CD4-positive, alpha-beta T cell treated with Interleukin-6 for 4 hours (primary cell): Measurements from ENCODE around the gene KBTBD3.

ENCODE experiments used
- DNase-seq: peaks from one replicate; pipeline ENCODE4 v3.0.0-alpha.2; 2020; ENCODE audit warnings: mixed read lengths

Gene KBTBD3, protein sequence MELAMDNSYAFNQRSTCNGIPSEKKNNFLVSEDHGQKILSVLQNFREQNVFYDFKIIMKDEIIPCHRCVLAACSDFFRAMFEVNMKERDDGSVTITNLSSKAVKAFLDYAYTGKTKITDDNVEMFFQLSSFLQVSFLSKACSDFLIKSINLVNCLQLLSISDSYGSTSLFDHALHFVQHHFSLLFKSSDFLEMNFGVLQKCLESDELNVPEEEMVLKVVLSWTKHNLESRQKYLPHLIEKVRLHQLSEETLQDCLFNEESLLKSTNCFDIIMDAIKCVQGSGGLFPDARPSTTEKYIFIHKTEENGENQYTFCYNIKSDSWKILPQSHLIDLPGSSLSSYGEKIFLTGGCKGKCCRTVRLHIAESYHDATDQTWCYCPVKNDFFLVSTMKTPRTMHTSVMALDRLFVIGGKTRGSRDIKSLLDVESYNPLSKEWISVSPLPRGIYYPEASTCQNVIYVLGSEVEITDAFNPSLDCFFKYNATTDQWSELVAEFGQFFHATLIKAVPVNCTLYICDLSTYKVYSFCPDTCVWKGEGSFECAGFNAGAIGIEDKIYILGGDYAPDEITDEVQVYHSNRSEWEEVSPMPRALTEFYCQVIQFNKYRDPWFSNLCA

GRCh38 chr11:106076919-106077608 lies at the start of gene KBTBD3:
Gene KBTBD3, minus strand, starts transcription at chr11:106077347. Its CDS starts 18,250 bp downstream, at chr11:106059097.
- DNase-seq = peak; percentile 99

DNA sequence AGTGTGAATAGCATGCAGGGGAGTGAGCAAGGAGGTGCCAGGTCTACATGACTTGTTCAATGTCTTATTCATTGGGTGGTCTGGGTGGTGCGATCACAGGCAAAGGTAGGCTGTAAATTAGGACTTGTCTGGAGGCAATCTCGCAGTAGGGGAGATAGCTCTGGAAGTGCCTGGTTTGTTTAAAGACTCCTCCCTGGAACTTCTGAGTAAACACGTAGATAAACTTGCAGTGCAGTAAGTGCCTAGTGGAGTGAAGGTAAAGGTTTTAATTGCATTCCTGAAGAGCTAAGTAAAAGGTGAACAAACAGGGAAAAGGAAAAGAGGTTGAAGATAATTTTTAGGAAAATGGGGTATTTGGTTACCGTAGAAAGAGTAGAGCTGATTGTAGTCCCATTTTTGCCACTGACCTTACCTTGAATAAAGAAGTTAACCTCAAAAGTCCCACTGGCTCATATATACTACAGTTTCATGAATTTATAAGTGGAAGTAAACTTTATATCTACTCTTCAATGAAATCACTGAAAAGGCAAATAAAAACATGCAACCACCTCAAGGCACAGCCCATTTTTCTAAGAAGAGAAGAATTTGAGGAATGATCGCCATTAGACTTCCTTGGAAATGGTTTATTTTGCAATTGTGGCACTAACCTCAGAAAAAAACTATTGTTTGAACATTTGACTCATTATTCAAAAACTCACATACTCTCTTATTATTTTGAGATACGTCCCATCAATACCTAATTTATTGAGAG lies 44.6 kb upstream of the KBTBD3 start:
- no peak for DNase-seq

DNA sequence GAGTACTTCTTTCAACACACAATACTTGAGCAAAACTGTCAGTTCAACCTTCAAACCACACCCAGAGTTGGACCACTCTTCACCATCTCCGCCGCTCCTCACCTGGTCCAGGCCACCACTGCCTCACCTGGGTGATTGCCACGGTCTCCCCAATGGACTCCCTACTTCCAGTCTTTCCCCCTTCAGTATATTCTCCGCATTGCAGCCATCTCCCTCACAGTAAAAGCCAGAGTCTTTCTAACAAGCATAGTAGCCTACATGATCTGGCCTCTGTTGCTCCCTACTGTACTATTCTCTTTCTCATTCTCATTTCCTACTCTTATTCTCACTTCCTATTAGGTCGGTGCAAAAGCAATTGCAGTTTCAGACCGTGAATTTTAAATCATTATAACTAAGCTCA lies 28.8 kb upstream of the KBTBD3 start:
- DNase-seq = no peak

DNA sequence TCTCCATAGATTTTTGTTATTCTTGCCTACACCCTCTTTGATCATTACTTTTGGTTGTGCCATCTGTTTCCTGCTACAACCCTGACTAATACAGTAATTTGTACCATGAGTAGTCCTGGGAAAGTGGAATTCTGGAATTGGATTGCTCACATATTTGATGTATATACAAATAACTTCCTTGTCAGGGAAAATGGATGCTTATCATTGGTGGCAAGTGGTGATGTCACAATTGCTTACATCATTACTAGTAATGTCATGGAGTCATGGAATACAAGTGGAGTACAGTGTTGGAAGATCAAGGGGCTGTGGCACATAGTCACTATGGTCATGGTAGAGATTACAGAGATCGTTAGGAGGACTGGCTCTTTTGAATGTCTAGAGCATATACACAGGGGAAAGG lies 24.7 kb upstream of the KBTBD3 start:
- no peak for DNase-seq

- DNase-seq = no peak
These were observed 24.2 kb upstream of the KBTBD3 start for GRCh38 chr11:106101370-106101769.

GRCh38 chr11:106098893-106099553 lies 21.9 kb upstream of the KBTBD3 start:
- no peak for DNase-seq

- DNase-seq = no peak
These were observed 15.3 kb upstream of the KBTBD3 start for GRCh38 chr11:106092446-106092845.

DNA sequence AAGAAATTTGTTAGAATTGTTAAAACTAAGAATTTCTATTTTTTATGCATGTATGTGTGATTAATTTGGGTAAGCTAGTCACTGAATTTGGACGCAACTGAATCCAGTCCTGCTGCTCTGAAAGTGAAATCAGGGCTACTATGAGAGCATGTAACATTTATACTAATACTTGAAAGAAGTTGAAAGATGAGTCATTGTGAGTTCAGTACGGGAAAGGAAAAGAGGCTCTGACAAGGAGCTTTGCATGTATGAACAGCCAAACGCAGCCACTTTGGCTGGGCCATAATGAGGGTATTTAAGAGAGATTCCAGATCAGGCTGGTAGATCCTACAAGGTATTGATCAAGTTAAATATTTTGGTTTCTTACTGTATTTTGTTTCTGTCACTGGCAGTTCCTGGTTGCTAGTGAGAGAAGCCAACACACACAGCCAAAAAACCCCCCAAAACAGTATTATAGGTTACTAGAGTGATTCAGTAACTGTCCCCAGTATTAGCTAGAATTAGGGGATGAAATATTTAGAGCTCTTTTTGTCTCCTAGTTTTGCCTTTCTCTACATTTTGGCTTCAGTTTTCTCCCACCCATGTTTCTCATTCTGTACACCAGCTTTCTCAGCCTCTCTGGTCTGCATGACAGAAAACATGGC lies 14.5 kb upstream of the KBTBD3 start:
- no peak for DNase-seq

- no peak for DNase-seq
These were observed 11.7 kb upstream of the KBTBD3 start for GRCh38 chr11:106088896-106089295.

GRCh38 chr11:106087815-106088435 lies 10.8 kb upstream of the KBTBD3 start:
- DNase-seq = peak; percentile 49

- DNase-seq = no peak
These were observed 9.7 kb upstream of the KBTBD3 start for GRCh38 chr11:106086850-106087249.

GRCh38 chr11:106086135-106086534 lies 9.0 kb upstream of the KBTBD3 start:
- no peak for DNase-seq

DNA sequence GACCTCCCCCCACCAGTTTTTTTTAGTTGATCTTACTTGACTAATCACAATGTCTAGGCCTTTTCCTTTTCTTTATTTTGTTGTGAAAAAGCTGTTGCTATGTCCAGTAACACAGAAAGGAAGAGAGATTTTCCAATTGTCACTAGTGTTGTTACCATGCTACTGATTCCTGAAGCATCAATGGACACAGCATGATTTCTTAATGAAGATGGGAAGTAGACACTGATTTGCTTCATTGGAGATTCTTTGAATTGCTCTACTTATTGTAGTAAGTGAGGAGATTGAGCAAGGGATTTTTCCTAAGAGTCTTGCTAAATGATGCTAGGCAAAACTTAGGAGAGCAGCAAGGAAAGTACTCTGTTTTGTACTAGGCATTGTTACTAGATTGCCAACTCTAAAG lies 4.9 kb upstream of the KBTBD3 start:
- DNase-seq = no peak

- DNase-seq = no peak
These were observed 685 bp upstream of the KBTBD3 start, which contains the start of gene AASDHPPT for GRCh38 chr11:106077609-106078455. Gene AASDHPPT, plus strand, starts transcription at chr11:106077662. Its CDS starts 49 bp downstream, at chr11:106077711.

- peak; percentile 4 for DNase-seq
These were observed 802 bp downstream of the KBTBD3 start for GRCh38 chr11:106076171-106076918.

GRCh38 chr11:106072804-106073203 lies 4.3 kb downstream of the KBTBD3 start:
- DNase-seq = no peak

DNA sequence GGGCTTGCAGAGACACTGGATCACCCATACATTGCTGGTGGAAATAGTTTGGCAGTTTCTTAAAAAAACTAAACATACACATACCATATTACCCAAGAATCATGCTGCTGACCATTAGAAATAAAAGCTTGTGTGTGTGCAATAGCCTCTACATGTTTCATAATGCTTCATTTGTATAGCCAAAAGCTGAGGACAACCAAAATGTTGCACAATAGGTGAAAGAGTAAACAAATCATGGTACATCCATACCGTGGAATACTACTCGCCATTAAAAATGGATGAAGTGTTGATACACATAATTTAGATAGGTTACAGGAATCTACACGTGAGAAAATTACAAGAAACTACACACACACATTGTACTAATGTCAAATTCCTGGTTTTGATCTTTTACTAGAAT lies 6.5 kb downstream of the KBTBD3 start:
- no peak for DNase-seq

- no peak for DNase-seq
These were observed 14.1 kb downstream of the KBTBD3 start for GRCh38 chr11:106063009-106063408.
